Iris pigment epithelial cell (primary cell): ENCODE measurements around the gene AASS.

Experiments
- DNase-seq: peaks from one replicate; pipeline ENCODE4 v3.0.0-alpha.2; 2011; ENCODE audit warnings: low read depth

Gene AASS

DNA sequence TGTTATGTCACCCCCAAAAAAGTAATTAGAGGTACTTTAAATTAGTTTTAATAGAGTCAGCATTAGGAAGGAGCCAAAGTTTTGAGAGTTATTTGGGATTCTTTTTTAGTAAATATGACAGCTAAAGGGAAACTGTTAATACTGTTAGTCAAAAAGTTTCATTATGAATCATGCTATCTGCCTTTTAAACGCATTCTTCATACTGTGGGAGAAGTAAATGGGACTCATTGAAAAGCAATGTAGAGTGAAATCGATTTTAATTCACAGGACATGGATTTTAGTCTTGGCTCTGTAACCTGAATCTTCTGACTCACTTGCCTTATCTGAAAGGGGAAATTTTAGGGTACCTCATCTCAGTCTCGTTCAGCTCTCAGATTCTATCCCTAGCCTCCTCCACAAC is 105.1 kb downstream of the AASS start:
- peak; percentile 20 for DNase-seq

DNA sequence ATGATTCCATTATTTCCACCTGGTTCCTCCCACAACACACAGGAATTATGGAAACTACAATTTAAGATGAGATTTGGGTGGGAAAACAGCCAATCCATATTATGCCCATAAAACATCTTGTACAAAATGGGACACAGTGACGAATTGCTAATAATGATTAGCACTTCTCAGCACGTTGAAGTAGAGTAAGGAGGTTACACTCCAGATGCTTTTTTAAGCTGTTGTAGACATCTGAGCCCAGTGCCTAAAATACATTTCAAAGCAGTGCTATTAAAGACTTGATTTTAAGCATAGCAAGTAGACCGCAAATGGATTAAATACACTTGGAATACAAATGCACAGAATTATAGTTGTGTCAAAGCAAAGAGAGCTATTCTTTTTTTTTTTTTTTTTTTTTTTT is 105.9 kb downstream of the AASS start:
- no peak for DNase-seq

DNA sequence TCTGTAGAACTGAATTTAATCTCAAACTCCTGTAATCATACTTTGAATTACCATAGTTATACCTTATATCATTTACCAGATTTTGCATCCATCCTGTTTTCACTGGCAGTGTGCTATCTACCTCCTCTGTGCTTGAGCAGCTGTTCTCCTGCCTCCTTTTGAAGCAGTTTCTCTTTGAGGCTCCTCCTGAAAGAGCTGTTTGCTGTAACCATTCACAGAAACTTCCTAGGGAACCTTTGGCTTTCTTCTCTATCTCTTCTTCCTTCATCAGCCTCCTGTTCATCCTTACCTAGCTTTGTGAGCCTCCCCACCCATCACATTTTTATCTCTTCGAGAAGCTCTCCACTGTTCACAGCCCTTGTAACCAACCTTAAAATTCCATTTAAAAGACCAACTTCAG is 108.2 kb downstream of the AASS start:
- DNase-seq = no peak

DNA sequence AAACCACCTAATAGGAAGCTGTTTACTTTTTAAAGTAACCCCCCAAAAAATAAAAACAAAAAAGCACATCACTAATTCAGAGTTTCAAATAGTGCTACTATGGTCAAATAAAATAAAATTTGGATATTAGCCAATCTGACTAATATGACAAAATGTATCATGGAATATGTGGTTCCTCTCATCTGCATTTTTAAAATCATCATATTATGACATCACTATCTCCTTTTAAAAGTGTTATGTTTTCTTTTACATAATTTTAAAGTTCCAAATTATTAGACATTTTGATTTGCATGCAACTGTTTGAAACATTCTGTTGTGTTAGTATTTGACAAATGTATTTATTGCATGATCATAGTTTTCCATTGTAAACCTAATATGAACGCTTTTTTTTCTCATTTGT is 110.4 kb downstream of the AASS start:
- no peak for DNase-seq

DNA sequence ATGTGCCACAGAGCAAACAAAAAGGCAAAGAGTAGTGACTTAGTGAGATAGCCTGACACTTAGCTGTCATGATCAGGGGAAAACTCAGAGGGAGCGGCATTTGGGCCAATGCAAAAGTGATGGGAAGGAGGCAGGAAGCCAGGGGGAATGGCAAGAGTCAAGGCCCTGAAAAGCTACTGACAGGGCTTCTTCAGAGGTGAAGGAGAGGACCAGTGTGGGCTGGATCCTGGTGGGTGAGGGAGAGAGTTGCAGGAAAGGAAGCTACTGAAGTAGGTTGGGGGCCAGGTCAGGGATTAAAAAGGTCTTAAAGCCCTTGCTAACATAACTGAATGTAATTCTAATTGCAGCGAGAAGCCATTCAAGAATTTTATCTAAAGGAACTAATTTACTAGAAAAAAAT is 117.0 kb downstream of the AASS start:
- DNase-seq = no peak
